ENCODE data around the gene HHIPL1.

Gene HHIPL1

GRCh38 chr14:99611646-99612045 lies 33.3 kb upstream of the HHIPL1 start:
- no peak for DNase-seq (ENCODE audit: low spot score)

- no peak for DNase-seq (ENCODE audit: low spot score)
Measured at GRCh38 chr14:99612071-99612737, 32.7 kb upstream of the HHIPL1 start.

- DNase-seq (ENCODE audit: low spot score) = no peak
Measured at GRCh38 chr14:99612738-99613330, 32.1 kb upstream of the HHIPL1 start.

GRCh38 chr14:99615497-99616157 lies 29.3 kb upstream of the HHIPL1 start:
- DNase-seq (ENCODE audit: low spot score) = no peak

- no peak for DNase-seq (ENCODE audit: low spot score)
Measured at GRCh38 chr14:99616832-99617800, 27.8 kb upstream of the HHIPL1 start.

GRCh38 chr14:99619835-99620834 lies 24.8 kb upstream of the HHIPL1 start:
- no peak for DNase-seq (ENCODE audit: low spot score)

GRCh38 chr14:99621948-99622347 lies 23.0 kb upstream of the HHIPL1 start:
- no peak for DNase-seq (ENCODE audit: low spot score)

- DNase-seq (ENCODE audit: low spot score) = no peak
Measured at GRCh38 chr14:99624024-99624423, 20.9 kb upstream of the HHIPL1 start.

GRCh38 chr14:99624971-99625370 lies 20.0 kb upstream of the HHIPL1 start:
- no peak for DNase-seq (ENCODE audit: low spot score)

- no peak for DNase-seq (ENCODE audit: low spot score)
Measured at GRCh38 chr14:99625476-99625875, 19.5 kb upstream of the HHIPL1 start.

- no peak for DNase-seq (ENCODE audit: low spot score)
Measured at GRCh38 chr14:99626041-99626648, 18.8 kb upstream of the HHIPL1 start.

GRCh38 chr14:99627100-99627499 lies 17.8 kb upstream of the HHIPL1 start:
- no peak for DNase-seq (ENCODE audit: low spot score)

GRCh38 chr14:99627510-99628381 lies 17.2 kb upstream of the HHIPL1 start:
- no peak for DNase-seq (ENCODE audit: low spot score)

GRCh38 chr14:99628887-99629618 lies 15.9 kb upstream of the HHIPL1 start:
- peak; percentile 87 for DNase-seq (ENCODE audit: low spot score)

- no peak for DNase-seq (ENCODE audit: low spot score)
Measured at GRCh38 chr14:99630202-99630601, 14.7 kb upstream of the HHIPL1 start.

- no peak for DNase-seq (ENCODE audit: low spot score)
Measured at GRCh38 chr14:99632410-99633035, 12.4 kb upstream of the HHIPL1 start.

- DNase-seq (ENCODE audit: low spot score) = no peak
Measured at GRCh38 chr14:99633141-99633540, 11.8 kb upstream of the HHIPL1 start.

GRCh38 chr14:99633918-99634317 lies 11.0 kb upstream of the HHIPL1 start:
- DNase-seq (ENCODE audit: low spot score) = no peak
